Mesendoderm (in vitro differentiated cells): ENCODE measurements around the gene NFASC.

ENCODE experiments used
- DNase-seq: peaks from one replicate; pipeline ENCODE4 v3.0.0; 2013
- H2AK5ac ChIP-seq: 2 replicates; pipeline ENCODE4 v1.6.1; 2013; ENCODE audit warnings: low read length, inconsistent platforms
- H2BK120ac ChIP-seq: 2 replicates; pipeline ENCODE4 v1.6.1; 2013; ENCODE audit warnings: low read depth, mild to moderate bottlenecking, low read length, moderate library complexity, mixed read lengths
- H2BK15ac ChIP-seq: replicated peaks from 2 replicates; pipeline ENCODE4 v1.6.1; 2013; ENCODE audit warnings: low read depth, mild to moderate bottlenecking, moderate library complexity
- H2BK5ac ChIP-seq: 2 replicates; pipeline ENCODE4 v1.6.1; 2013; ENCODE audit warnings: low read length, inconsistent platforms
- H3K18ac ChIP-seq: 2 replicates; pipeline ENCODE4 v1.6.1; 2013; ENCODE audit warnings: mild to moderate bottlenecking, low read length, mixed read lengths
- H3K23ac ChIP-seq: one replicate; pipeline ENCODE4 v1.6.1; 2013; ENCODE audit warnings: low read length
- H3K27ac ChIP-seq: 2 replicates; pipeline ENCODE4 v1.5.1; 2013; ENCODE audit warnings: low read depth, mild to moderate bottlenecking, inconsistent platforms, low read length, moderate library complexity
- H3K27me3 ChIP-seq: 2 replicates; pipeline ENCODE4 v1.6.1; 2013; ENCODE audit warnings: low read length, control low read depth, mild to moderate bottlenecking, inconsistent platforms; ENCODE audit not compliant: insufficient read depth, poor library complexity
- H3K36me3 ChIP-seq: 2 replicates; pipeline ENCODE4 v1.6.1; 2013; ENCODE audit warnings: low read length, inconsistent platforms; ENCODE audit not compliant: control insufficient read depth, insufficient read depth
- H3K4ac ChIP-seq: one replicate; pipeline ENCODE4 v1.6.1; 2013; ENCODE audit warnings: low read depth, mild to moderate bottlenecking, low read length, moderate library complexity
- H3K4me1 ChIP-seq: 2 replicates; pipeline ENCODE4 v1.6.1; 2013; ENCODE audit warnings: low read depth, low read length, inconsistent platforms; ENCODE audit not compliant: control insufficient read depth
- H3K4me2 ChIP-seq: 2 replicates; pipeline ENCODE4 v1.6.1; 2013; ENCODE audit warnings: low read length
- H3K4me3 ChIP-seq: 2 replicates; pipeline ENCODE4 v1.5.1; 2013; ENCODE audit warnings: mild to moderate bottlenecking, low read length
- H3K56ac ChIP-seq: one replicate; pipeline ENCODE4 v1.6.1; 2013; ENCODE audit warnings: low read length
- H3K79me1 ChIP-seq: 2 replicates; pipeline ENCODE4 v1.6.1; 2013; ENCODE audit warnings: low read length, inconsistent platforms
- H3K79me2 ChIP-seq: 2 replicates; pipeline ENCODE4 v1.6.1; 2013; ENCODE audit warnings: mild to moderate bottlenecking, low read length; ENCODE audit not compliant: control insufficient read depth, insufficient read depth
- H3K9ac ChIP-seq: 2 replicates; pipeline ENCODE4 v1.6.1; 2013; ENCODE audit warnings: low read length, inconsistent platforms
- H4K5ac ChIP-seq: one replicate; pipeline ENCODE4 v1.6.1; 2013; ENCODE audit warnings: low read length
- H4K8ac ChIP-seq: one replicate; pipeline ENCODE4 v1.6.1; 2013; ENCODE audit warnings: low read depth, mild to moderate bottlenecking, control low read depth, low read length, moderate library complexity
- WGBS: extraction: QIAGEN DNeasy Blood & Tissue Kit; methylation state at CpG from one replicate; pipeline ENCODE4 v1.1.7; 2013; ENCODE audit warnings: low lambda C conversion rate, missing lambda C conversion rate; ENCODE audit not compliant: insufficient coverage; ENCODE audit errors: extremely low coverage; 5-methylcytosine and 5-hydroxymethylcytosine counted together

The NFASC gene

GRCh38 chr1:204959374-204959773, 88.7 kb downstream of the NFASC start:
- no peak overlapping the region for H3K18ac ChIP-seq
- H2BK120ac ChIP-seq = no peak overlapping the region
- H2BK15ac ChIP-seq = no peak overlapping the region
- no peak overlapping the region for H3K56ac ChIP-seq
- DNase-seq = no peak
- no peak overlapping the region for H4K5ac ChIP-seq
- no peak overlapping the region for H3K4me3 ChIP-seq
- H3K27ac ChIP-seq = no peak overlapping the region
- no peaks in the 10 kb centered on the region for H3K4me1 ChIP-seq
- H3K9ac ChIP-seq = no peak overlapping the region
- no peaks in the 10 kb centered on the region for H3K27me3 ChIP-seq
- H2AK5ac ChIP-seq = no peak overlapping the region
- no peak overlapping the region for H3K4ac ChIP-seq
- no CpG with 5 or more reads among the region's 5 CpGs for WGBS
- H3K36me3 ChIP-seq = no peaks in the 10 kb centered on the region
- no peak overlapping the region for H4K8ac ChIP-seq
- no peaks in the 10 kb centered on the region for H3K79me2 ChIP-seq
- H2BK5ac ChIP-seq = no peak overlapping the region
- no peaks in the 10 kb centered on the region for H3K79me1 ChIP-seq
- H3K23ac ChIP-seq = no peak overlapping the region
- H3K4me2 ChIP-seq = no peak overlapping the region

- no peaks in the 10 kb centered on the region for H3K79me2 ChIP-seq
- no peak overlapping the region for H2AK5ac ChIP-seq
- no peak for DNase-seq
- H3K4me1 ChIP-seq = no peaks in the 10 kb centered on the region
- H2BK120ac ChIP-seq = no peak overlapping the region
- no peak overlapping the region for H3K9ac ChIP-seq
- H3K79me1 ChIP-seq = no peaks in the 10 kb centered on the region
- no peak overlapping the region for H3K56ac ChIP-seq
- no peak overlapping the region for H3K27ac ChIP-seq
- H3K36me3 ChIP-seq = no peaks in the 10 kb centered on the region
- no peak overlapping the region for H3K4me2 ChIP-seq
- H2BK5ac ChIP-seq = no peak overlapping the region
- H3K18ac ChIP-seq = no peak overlapping the region
- H3K4me3 ChIP-seq = no peak overlapping the region
- no peak overlapping the region for H4K8ac ChIP-seq
- no peak overlapping the region for H2BK15ac ChIP-seq
- no peak overlapping the region for H4K5ac ChIP-seq
- no peak overlapping the region for H3K4ac ChIP-seq
- no CpG with 5 or more reads among the region's 2 CpGs for WGBS
- no peak overlapping the region for H3K23ac ChIP-seq
- H3K27me3 ChIP-seq = no peaks in the 10 kb centered on the region
Observed at GRCh38 chr1:204959836-204960235, 89.2 kb downstream of the NFASC start.

GRCh38 chr1:204960306-204961125, 89.9 kb downstream of the NFASC start:
- no CpG with 5 or more reads among the region's 8 CpGs for WGBS
- H3K4ac ChIP-seq = no peak overlapping the region
- no peak overlapping the region for H3K18ac ChIP-seq
- no peak overlapping the region for H3K4me3 ChIP-seq
- peak; percentile 88 for DNase-seq
- H3K4me2 ChIP-seq = no peak overlapping the region
- H3K23ac ChIP-seq = no peak overlapping the region
- no peak overlapping the region for H2AK5ac ChIP-seq
- H3K9ac ChIP-seq = no peak overlapping the region
- H4K8ac ChIP-seq = no peak overlapping the region
- no peaks in the 10 kb centered on the region for H3K79me1 ChIP-seq
- H3K36me3 ChIP-seq = no peaks in the 10 kb centered on the region
- no peak overlapping the region for H3K56ac ChIP-seq
- H2BK120ac ChIP-seq = no peak overlapping the region
- no peak overlapping the region for H3K27ac ChIP-seq
- H3K27me3 ChIP-seq = no peaks in the 10 kb centered on the region
- no peak overlapping the region for H2BK15ac ChIP-seq
- no peaks in the 10 kb centered on the region for H3K79me2 ChIP-seq
- H4K5ac ChIP-seq = no peak overlapping the region
- no peaks in the 10 kb centered on the region for H3K4me1 ChIP-seq
- H2BK5ac ChIP-seq = no peak overlapping the region

- Histone ChIP-seq H4K8ac (no peak overlapping the region), H3K56ac (no peak overlapping the region), H3K9ac (no peak overlapping the region), H3K36me3 (no peaks in the 10 kb centered on the region), H3K79me2 (no peaks in the 10 kb centered on the region), H3K79me1 (no peaks in the 10 kb centered on the region), H3K23ac (no peak overlapping the region), H3K4me1 (no peaks in the 10 kb centered on the region), H3K4me3 (no peak overlapping the region), H4K5ac (no peak overlapping the region), H2BK120ac (no peak overlapping the region), H3K27me3 (no peaks in the 10 kb centered on the region), H2BK15ac (no peak overlapping the region), H3K4me2 (no peak overlapping the region), H3K4ac (no peak overlapping the region), H3K18ac (no peak overlapping the region), H2AK5ac (no peak overlapping the region), H2BK5ac (no peak overlapping the region), H3K27ac (no peak overlapping the region)
- no CpG with 5 or more reads among the region's 8 CpGs for WGBS
- DNase-seq = peak; percentile 32
Observed at GRCh38 chr1:204961765-204962419, 91.2 kb downstream of the NFASC start.

GRCh38 chr1:204962742-204963632, 92.3 kb downstream of the NFASC start:
- H3K27ac ChIP-seq = no peak overlapping the region
- H3K4me1 ChIP-seq = no peaks in the 10 kb centered on the region
- H3K4me3 ChIP-seq = no peak overlapping the region
- no peak overlapping the region for H4K8ac ChIP-seq
- H3K56ac ChIP-seq = no peak overlapping the region
- no peak overlapping the region for H3K4ac ChIP-seq
- H4K5ac ChIP-seq = no peak overlapping the region
- WGBS = no CpG with 5 or more reads among the region's 6 CpGs
- H3K36me3 ChIP-seq = no peaks in the 10 kb centered on the region
- no peak overlapping the region for H2BK120ac ChIP-seq
- H3K9ac ChIP-seq = no peak overlapping the region
- H2BK15ac ChIP-seq = no peak overlapping the region
- H3K79me1 ChIP-seq = no peaks in the 10 kb centered on the region
- no peaks in the 10 kb centered on the region for H3K27me3 ChIP-seq
- no peak overlapping the region for H3K4me2 ChIP-seq
- H3K23ac ChIP-seq = no peak overlapping the region
- no peak overlapping the region for H2AK5ac ChIP-seq
- no peak overlapping the region for H3K18ac ChIP-seq
- DNase-seq = no peak
- H2BK5ac ChIP-seq = no peak overlapping the region
- H3K79me2 ChIP-seq = no peaks in the 10 kb centered on the region
